Ovary (tissue), 3 donors: ENCODE data around the gene GYPC.

Experiments
- CTCF ChIP-seq, 3 donors: fragments of 450-650 bp in 2 of 3; fragments of 200-600 bp in 1 of 3; IDR thresholded peaks; one replicate each; pipeline versions ENCODE4 v1.5.1 to v1.8.0; 2016 to 2022; ENCODE audit warnings: antibody characterized with exemption in 3 of 3, mild to moderate bottlenecking in 1 of 3
- EP300 ChIP-seq: sonication (generic); formaldehyde crosslinking; IDR thresholded peaks from one replicate; pipeline ENCODE4 v1.6.1; 2017; ENCODE audit warnings: antibody characterized with exemption
- POLR2A ChIP-seq: fragments of 450-650 bp; IDR thresholded peaks from one replicate; pipeline ENCODE4 v1.6.1; 2017; ENCODE audit warnings: antibody characterized with exemption, mild to moderate bottlenecking, moderate library complexity
- donor health status: DM: no; HTN: no; CAD: no.

GRCh38 chr2:126704434-126705160 is 48.6 kb downstream of the GYPC start:
- TF ChIP-seq CTCF (IDR thresholded peaks at IDR 0.05) (no peak), POLR2A (no peak), EP300 (no peak)
